Central memory CD8-positive, alpha-beta T cell (primary cell): Measurements from ENCODE around the gene SIAE.
"Not testable (repeated sequence)": the region's sequence is repeated elsewhere in the genome, so short reads cannot be mapped to it uniquely, and the experiment has no call there.

Source experiments
- ATAC-seq: fragments of 150-1000 bp; cut with Tn5 transposase; replicated peaks from 2 replicates; pipeline ENCODE4 v1.10.0; 2022; ENCODE audit warnings: mild to moderate bottlenecking, moderate FRiP score, moderate number of reproducible peaks; ENCODE audit not compliant: poor library complexity, severe bottlenecking; ENCODE audit errors: extremely low read depth
- DNase-seq, 2 donors: peaks; one replicate each; pipeline ENCODE4 v3.0.0; 2021; ENCODE audit warnings: low spot score in 2 of 2
- H3K27ac Mint-ChIP-seq: one replicate; pipeline ENCODE4 v1.8.0; 2022; ENCODE audit warnings: low read depth, mild to moderate bottlenecking, moderate library complexity, mixed read lengths
- H3K27me3 Mint-ChIP-seq: one replicate; pipeline ENCODE4 v1.8.0; 2022; ENCODE audit warnings: mixed read lengths
- H3K36me3 Mint-ChIP-seq: one replicate; pipeline ENCODE4 v1.8.0; 2022; ENCODE audit warnings: mild to moderate bottlenecking, moderate library complexity, mixed read lengths; ENCODE audit not compliant: insufficient read depth
- H3K4me1 Mint-ChIP-seq: one replicate; pipeline ENCODE4 v1.8.0; 2022; ENCODE audit warnings: mixed read lengths
- H3K4me3 Mint-ChIP-seq: one replicate; pipeline ENCODE4 v1.8.0; 2022; ENCODE audit warnings: mild to moderate bottlenecking, moderate library complexity, mixed read lengths
- H3K9me3 Mint-ChIP-seq: one replicate; pipeline ENCODE4 v1.8.0; 2022; ENCODE audit warnings: mixed read lengths

Gene SIAE

DNA sequence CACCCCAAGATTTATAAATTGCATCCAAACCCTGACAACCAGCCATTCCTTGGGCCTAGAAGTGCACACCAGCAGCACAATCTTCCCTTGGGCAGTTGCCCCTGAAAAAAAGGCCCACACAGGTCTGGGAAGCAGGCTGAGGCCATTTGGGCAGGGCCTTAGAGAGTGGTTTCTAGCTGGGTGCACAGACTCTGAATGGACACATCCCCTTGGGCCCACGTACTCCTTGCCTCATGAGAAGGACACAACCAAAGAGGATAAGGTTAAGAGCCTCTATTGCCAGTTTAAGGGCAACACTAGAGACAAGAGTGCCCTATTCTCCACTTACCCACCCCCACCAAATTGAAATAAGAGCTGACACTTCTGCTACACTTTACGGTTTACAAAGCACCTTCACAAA, 63.2 kb downstream of the SIAE start:
- peaks cover 6% of the 10 kb centered on the region for H3K4me1 Mint-ChIP-seq
- DNase-seq, result no peak
- H3K4me3 Mint-ChIP-seq, result no peak overlapping the region
- H3K27ac Mint-ChIP-seq, result no peak overlapping the region
- ATAC-seq, result no peak
- no peaks in the 10 kb centered on the region for H3K36me3 Mint-ChIP-seq
- no peaks in the 10 kb centered on the region for H3K9me3 Mint-ChIP-seq
- H3K27me3 Mint-ChIP-seq, result peaks cover 25% of the 10 kb centered on the region

DNA sequence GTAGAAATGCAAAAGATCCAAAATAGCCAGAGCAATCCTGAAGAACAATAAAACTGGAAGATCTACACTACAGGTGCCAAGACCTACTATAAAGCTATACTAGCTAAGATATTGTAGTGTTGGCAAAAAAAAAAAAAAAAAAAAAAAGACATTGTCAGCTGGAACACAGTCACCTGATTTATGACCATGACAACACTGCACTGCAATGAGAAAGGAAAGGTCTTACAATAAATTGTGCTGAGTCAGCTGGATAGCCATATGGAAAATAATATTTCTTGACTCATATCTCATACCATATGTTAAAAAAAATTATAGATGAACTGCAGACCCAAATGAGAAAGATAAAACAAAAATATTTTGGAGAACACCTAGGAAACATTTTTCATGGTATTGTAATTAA, 65.4 kb downstream of the SIAE start:
- peaks cover 4% of the 10 kb centered on the region for H3K4me1 Mint-ChIP-seq
- DNase-seq (no peak), ATAC-seq (no peak)
- H3K27ac Mint-ChIP-seq, result no peak overlapping the region
- H3K27me3 Mint-ChIP-seq, result peaks cover 7% of the 10 kb centered on the region
- no peak overlapping the region for H3K4me3 Mint-ChIP-seq
- H3K9me3 Mint-ChIP-seq, result no peaks in the 10 kb centered on the region
- H3K36me3 Mint-ChIP-seq, result no peaks in the 10 kb centered on the region

DNA sequence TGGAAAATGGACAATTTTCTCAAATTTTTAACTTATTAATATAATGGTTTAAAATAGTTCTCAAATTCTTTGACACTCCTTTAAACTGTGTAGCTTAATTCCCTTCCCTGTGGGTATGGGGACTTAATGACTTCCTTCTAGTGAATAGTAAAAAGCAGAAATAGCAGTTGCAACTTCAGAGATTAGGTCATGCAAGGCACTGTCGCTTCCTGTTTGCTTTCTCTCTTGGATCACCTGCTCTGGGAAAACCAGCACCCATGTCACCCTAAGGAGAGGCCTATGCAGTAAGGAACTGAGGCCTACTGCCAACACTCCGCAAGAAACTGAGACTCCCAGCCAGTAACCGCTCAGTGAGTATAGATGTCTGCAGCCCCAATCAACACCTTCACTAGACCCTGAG, 67.8 kb downstream of the SIAE start:
- no peak for DNase-seq
- Mint-ChIP-seq H3K27ac (no peak overlapping the region), H3K36me3 (no peaks in the 10 kb centered on the region), H3K4me1 (no peaks in the 10 kb centered on the region), H3K9me3 (no peaks in the 10 kb centered on the region), H3K27me3 (peaks cover 25% of the 10 kb centered on the region), H3K4me3 (no peak overlapping the region)
- ATAC-seq, result no peak

DNA sequence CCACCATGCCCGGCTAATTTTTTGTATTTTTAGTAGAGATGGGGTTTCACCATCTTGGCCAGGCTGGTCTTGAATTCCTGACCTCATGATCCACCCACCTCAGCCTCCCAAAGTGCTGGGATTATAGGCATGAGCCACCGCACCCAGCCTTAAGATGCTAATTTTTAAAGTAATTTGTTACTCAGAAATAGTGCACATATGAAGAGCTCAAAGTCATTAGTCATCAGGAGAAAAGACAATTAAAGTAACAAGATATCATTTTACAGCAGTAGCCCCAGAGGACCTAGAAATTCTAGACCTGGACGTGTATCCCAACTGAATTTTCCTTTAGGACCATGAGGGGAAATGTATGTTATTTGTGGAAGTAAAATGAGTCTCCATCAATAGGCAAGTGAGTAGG, 70.8 kb downstream of the SIAE start:
- not testable (repeated sequence) for H3K27ac Mint-ChIP-seq

DNA sequence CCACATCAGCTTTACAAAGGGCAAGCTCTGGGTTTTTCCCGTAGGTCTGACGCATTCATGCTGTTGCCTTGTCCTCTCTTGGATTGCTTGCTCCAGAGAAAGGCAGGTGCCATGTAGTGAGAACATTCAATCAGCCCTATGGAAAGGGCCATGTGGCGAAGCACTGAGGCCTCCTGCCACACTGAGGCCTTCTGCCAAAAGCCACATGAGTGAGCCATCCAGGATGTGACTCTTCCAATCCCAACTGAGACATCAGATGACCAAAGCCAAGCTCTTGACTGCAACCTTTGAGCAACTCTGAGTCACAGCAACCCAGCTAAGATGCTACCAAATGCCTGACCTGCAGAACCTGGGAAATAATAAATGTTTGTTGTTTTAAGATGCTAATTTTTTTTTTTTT, 71.3 kb downstream of the SIAE start:
- H3K4me3 Mint-ChIP-seq, result no peak overlapping the region
- ATAC-seq, result no peak

More for the DNA sequence above, 70.8 kb downstream of the SIAE start:
- H3K4me1 Mint-ChIP-seq, H3K36me3 Mint-ChIP-seq, DNase-seq, H3K9me3 Mint-ChIP-seq, ATAC-seq, H3K4me3 Mint-ChIP-seq: not testable (repeated sequence)
- H3K27me3 Mint-ChIP-seq, result peaks cover 45% of the 10 kb centered on the region

DNA sequence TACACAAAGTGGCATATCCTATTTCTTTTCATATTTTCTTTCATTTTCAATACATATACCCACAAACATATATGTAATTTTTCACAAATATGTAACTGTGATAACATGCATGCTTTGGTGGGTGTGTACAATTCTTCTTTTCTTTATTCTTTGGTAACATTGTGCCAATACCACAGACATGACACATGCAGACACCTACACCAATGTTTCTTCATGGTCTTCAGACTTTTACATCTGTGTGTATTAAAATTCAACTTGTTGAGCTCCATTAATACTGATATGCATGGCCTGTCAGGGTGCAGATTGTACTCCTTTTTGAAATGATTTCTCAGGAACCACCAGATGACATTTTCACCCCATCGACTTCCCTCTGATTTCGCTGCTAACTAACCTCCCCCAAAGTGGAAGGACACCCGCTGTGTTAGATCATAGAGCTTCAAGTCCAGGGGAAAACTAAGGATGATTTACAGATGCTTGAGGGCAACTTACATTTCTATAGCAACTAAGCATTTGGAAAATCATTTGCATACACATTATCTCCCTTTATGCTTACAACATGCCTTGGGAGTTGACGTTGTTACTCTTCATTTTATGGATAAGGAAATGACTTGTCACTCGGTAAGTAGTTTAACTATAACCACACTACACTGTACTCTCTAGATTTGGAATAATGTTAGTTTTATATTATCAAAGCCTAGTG, 72.8 kb downstream of the SIAE start:
- DNase-seq, result no peak
- Mint-ChIP-seq H3K27ac (no peak overlapping the region), H3K4me3 (no peak overlapping the region), H3K4me1 (no peaks in the 10 kb centered on the region), H3K27me3 (peaks cover 64% of the 10 kb centered on the region), H3K36me3 (no peaks in the 10 kb centered on the region), H3K9me3 (no peaks in the 10 kb centered on the region)
- ATAC-seq, result no peak

More for the DNA sequence above, 71.3 kb downstream of the SIAE start:
- H3K27me3 Mint-ChIP-seq, result peaks cover 51% of the 10 kb centered on the region
- H3K4me1 Mint-ChIP-seq, result no peaks in the 10 kb centered on the region
- DNase-seq, result no peak
- H3K27ac Mint-ChIP-seq, result no peak overlapping the region
- H3K36me3 Mint-ChIP-seq, result no peaks in the 10 kb centered on the region
- no peaks in the 10 kb centered on the region for H3K9me3 Mint-ChIP-seq

DNA sequence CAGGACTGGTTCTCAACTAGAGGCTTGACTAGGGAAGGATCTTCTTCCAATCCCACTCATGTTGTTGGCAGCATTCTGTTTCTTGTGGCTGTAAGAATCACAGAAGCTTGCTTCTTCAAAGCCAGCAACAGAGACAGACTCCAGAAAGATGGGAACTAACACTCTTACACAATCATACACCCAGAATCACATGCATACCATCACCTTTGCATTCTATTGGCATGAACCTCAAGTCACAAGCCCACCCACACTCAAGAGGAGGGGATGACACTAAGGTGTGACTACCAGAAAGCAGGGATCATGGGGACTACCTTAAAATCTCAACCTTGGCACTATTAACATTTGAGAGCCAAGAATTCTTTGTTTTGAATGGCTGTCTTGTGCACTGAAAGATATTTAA, 75.9 kb downstream of the SIAE start:
- Mint-ChIP-seq H3K36me3 (no peaks in the 10 kb centered on the region), H3K9me3 (no peaks in the 10 kb centered on the region), H3K4me3 (no peak overlapping the region), H3K4me1 (no peaks in the 10 kb centered on the region), H3K27ac (no peak overlapping the region), H3K27me3 (peaks cover 73% of the 10 kb centered on the region)
- DNase-seq (no peak), ATAC-seq (no peak)

DNA sequence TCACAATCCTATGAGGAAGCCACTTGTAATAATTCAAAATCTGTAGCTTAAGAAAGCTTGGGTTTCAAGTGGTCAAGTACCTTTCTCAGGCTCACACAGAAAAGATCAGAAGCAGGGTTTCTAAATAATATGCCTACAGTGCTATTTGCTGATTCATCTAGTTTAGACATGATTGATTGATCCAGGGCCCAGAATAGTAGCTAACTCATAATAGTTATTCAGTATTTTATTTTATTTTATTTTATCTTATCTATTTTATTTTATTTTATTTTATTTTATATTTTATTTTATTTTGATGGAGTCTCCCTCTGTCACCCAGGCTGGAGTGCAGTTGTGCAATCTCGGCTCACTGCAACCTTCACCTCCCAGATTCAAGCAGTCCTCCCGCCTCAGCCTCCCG, 78.2 kb downstream of the SIAE start:
- H3K9me3 Mint-ChIP-seq, result no peaks in the 10 kb centered on the region

DNA sequence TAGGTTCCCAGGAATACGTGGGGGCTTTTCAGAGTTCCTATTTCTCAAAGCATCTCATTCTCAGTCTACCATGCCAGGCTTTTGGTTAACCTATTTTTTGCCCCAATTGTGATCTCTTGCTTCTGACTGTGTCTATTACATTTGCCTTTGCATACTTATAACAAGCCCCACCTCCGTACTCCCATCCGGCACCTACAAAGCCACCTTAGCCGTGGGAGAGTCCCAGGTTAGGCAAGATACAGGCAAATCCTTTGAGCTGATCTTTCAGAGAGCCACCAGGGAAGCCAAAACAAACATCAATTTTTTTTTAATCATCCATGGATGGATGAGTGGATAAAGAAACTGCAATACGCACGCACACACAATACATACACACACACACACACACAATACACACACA, 80.9 kb downstream of the SIAE start:
- no peaks in the 10 kb centered on the region for H3K4me1 Mint-ChIP-seq
- H3K4me3 Mint-ChIP-seq, result no peak overlapping the region
- H3K36me3 Mint-ChIP-seq, result no peaks in the 10 kb centered on the region

More for the DNA sequence above, 78.2 kb downstream of the SIAE start:
- H3K27ac Mint-ChIP-seq, result no peak overlapping the region
- peaks cover 59% of the 10 kb centered on the region for H3K27me3 Mint-ChIP-seq
- ATAC-seq (no peak), DNase-seq (no peak)
- no peaks in the 10 kb centered on the region for H3K4me1 Mint-ChIP-seq
- H3K4me3 Mint-ChIP-seq, result no peak overlapping the region
- H3K36me3 Mint-ChIP-seq, result no peaks in the 10 kb centered on the region

DNA sequence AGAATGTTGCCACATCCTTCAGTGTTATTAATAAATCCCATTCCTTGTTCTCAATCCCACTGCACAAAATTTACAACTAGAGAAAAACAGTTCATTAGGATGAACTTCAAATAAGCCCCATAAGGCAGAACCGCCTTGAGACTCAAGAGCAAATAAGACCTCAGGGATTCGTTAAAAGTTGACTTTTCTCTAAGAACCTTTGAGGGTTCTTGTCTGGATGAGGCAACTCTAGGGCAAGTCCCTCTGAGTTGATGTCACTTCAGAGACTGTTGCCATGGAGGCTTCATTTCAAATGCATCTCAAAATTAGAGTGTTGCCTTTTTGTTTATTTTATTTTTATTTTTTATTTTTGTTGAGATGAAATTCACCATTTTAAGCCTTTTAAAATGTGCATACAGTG, 82.1 kb downstream of the SIAE start:
- ATAC-seq (no peak), DNase-seq (no peak)
- Mint-ChIP-seq H3K4me3 (no peak overlapping the region), H3K9me3 (no peaks in the 10 kb centered on the region), H3K36me3 (no peaks in the 10 kb centered on the region), H3K27me3 (peaks cover 63% of the 10 kb centered on the region), H3K4me1 (no peaks in the 10 kb centered on the region), H3K27ac (no peak overlapping the region)

More for the DNA sequence above, 80.9 kb downstream of the SIAE start:
- Mint-ChIP-seq H3K27ac (no peak overlapping the region), H3K27me3 (peaks cover 63% of the 10 kb centered on the region), H3K9me3 (no peaks in the 10 kb centered on the region)
- DNase-seq, result no peak
- ATAC-seq, result no peak

DNA sequence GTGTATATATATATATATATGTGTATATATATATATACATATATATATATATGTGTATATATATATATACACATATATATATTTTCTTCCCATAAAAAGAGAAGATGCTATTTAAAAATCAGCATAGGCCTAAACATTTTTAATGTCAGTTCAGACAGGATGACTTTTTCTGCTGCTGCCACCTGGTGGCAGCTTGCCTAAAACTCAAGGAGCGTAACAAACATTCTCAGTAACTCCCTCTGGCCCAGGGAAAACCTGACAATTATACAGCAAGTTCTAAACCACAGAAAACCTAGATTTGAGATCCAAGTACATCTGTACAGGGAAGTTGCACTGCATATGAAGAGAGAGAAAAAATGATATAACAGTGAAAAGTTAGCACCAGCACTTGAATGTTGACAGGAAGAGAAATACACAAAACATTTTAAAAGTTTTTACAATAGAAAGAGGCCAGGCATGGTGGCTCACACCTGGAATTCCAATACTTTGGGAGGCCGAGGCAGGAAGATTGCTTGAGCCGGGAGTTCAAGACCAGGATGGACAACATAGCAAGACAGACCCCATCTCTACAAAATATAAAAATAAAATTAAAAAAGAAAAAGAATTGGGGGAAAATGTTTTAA, 87.2 kb downstream of the SIAE start:
- peaks cover 54% of the 10 kb centered on the region for H3K27me3 Mint-ChIP-seq
- no peaks in the 10 kb centered on the region for H3K4me1 Mint-ChIP-seq
- peaks cover 2% of the 10 kb centered on the region for H3K36me3 Mint-ChIP-seq
- ATAC-seq (no peak), DNase-seq (no peak)
- H3K27ac Mint-ChIP-seq, result no peak overlapping the region
- no peak overlapping the region for H3K4me3 Mint-ChIP-seq
- no peaks in the 10 kb centered on the region for H3K9me3 Mint-ChIP-seq

DNA sequence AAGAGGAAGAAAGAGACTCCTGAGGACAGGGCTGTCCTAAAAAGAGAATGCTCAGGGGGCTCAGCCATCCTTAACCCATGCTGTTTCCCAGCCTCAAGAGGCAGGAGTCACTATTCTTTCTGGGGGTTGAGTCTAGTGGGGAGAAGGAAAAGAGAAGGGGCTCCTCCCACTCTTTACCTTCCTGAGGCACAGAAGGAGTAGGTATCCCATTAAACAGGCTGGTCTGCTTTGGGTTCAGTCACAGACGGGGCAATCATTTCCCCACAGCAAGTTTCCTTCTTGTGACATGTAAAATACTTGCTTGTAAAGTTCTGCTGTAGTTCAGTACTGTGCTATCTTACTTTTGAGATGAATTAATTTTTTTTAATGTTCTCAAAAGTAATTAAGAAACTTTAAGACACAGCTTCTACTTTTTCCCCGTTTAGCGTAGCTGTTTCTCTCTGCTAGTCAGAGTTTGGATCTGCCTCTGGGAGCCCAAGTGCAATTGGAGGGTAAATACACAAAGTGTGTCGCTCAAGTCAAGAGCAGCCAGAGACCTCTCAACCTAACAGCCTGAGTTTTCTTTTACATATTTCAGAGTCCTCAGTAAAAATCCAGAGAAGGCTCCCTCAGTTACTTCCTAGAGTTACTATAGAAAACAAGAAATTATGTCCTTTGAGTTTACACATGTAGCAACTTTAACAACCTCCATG, 88.7 kb downstream of the SIAE start:
- DNase-seq, result no peak
- Mint-ChIP-seq H3K27me3 (peaks cover 52% of the 10 kb centered on the region), H3K27ac (no peak overlapping the region), H3K9me3 (no peaks in the 10 kb centered on the region), H3K4me3 (no peak overlapping the region), H3K36me3 (peaks cover 2% of the 10 kb centered on the region), H3K4me1 (no peaks in the 10 kb centered on the region)
- no peak for ATAC-seq

DNA sequence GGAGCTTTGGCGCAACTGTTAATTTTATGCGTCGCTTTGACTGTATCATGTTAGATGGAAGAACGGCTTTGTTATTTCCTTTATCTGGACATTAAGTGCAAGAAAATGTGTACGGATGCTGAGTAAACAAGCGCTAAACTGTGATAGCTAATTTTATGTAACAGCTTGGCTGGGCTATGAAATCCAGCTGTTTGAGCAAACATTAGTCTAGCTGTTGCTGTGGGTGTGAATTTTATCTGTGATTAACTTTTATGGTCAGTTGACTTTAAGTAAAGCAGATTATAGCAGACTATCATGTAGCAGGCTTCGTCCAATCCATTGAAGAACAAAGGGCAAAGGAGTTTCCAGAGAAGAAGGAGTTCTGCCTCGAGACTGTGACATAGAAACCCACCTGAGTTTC, 89.8 kb downstream of the SIAE start:
- Mint-ChIP-seq H3K36me3 (peaks cover 2% of the 10 kb centered on the region), H3K27ac (no peak overlapping the region), H3K27me3 (peaks cover 42% of the 10 kb centered on the region), H3K4me1 (no peaks in the 10 kb centered on the region), H3K4me3 (no peak overlapping the region), H3K9me3 (no peaks in the 10 kb centered on the region)
- DNase-seq (no peak), ATAC-seq (no peak)
